Panc1 (cell line): Measurements from ENCODE around the gene WSCD2.

Experiments used
- CTCF ChIP-seq: fragments of 450-650 bp; IDR thresholded peaks from 2 replicates; pipeline ENCODE4 v1.5.1; 2017; ENCODE audit warnings: mild to moderate bottlenecking
- POLR2AphosphoS5 ChIP-seq: IDR thresholded peaks from 2 replicates; pipeline ENCODE4 v1.6.1; 2012; ENCODE audit warnings: mild to moderate bottlenecking, low read depth, low read length, moderate library complexity
- REST ChIP-seq, 2 experiments: IDR thresholded peaks; 2 replicates each; pipeline ENCODE4 v1.6.1; 2011 to 2012; ENCODE audit warnings: low read depth in 2 of 2, control low read depth in 1 of 2, low read length in 1 of 2, mild to moderate bottlenecking in 1 of 2, moderate library complexity in 1 of 2; ENCODE audit not compliant: insufficient read depth in 1 of 2

- TF ChIP-seq CTCF (no peak), POLR2AphosphoS5 (no peak), REST (IDR thresholded peaks at IDR 0.05; ENCODE audit: insufficient read depth in 1 of 2, low read depth in 2 of 2, low read length in 1 of 2) (no peak)
These were observed 126.1 kb downstream of the WSCD2 start for GRCh38 chr12:108255252-108255602.
